IPS DF 4.7 (cell line): ENCODE results near the gene SAMD15.
"Not testable (repeated sequence)": the region's sequence is repeated elsewhere in the genome, so short reads cannot be mapped to it uniquely, and the experiment has no call there.

Experiments used
- DNase-seq: peaks from one replicate; pipeline ENCODE4 v3.0.0-alpha.2; 2013; ENCODE audit warnings: low spot score; ENCODE audit errors: extremely low read depth

The SAMD15 gene

DNA sequence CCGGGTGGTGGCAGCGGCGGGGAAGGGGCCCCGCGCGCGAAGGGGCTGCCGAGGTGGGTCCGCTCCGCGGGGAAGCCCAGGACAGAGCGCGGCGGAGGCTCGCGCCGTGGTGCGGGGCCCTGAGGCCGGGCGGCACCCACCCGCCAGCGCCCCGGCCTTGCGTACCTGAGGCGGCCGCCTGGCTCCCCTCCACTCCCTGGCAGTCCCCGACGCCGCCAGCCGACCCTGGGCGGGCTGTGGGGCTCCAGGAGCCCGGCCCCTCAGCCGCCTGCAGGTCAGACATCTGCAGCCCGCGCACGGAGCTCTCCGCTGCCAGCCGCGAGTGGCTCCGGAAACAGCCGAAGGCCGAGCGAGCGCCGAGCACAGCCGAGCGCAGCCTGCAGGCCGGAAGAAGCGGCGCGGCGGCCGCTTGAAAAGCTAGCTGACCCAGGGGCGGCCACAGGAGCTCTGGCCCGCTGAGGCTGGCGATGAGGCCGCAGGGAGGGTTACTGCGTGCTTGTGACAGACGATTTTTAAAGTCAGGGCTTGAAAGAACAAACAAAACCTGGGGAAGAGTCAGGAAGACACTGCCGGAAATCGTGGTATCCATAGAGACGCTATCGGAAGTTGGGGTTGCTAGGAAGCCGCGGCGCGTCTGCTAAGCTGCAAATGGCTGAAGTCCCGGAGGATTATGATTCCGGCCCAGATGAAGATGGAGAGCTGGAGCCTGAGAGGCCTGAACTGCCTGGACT, at the start of gene SAMD15, which contains the start of gene TMED8:
TSS of gene SAMD15 (plus strand) at position 609 of the 731 bp plus-strand sequence. CDS start at position 649, 40 bp downstream.
TSS of gene TMED8 (minus strand) at position 324 of the 731 bp plus-strand sequence. CDS start at position 283, 41 bp downstream.
- peak; percentile 46 for DNase-seq

DNA sequence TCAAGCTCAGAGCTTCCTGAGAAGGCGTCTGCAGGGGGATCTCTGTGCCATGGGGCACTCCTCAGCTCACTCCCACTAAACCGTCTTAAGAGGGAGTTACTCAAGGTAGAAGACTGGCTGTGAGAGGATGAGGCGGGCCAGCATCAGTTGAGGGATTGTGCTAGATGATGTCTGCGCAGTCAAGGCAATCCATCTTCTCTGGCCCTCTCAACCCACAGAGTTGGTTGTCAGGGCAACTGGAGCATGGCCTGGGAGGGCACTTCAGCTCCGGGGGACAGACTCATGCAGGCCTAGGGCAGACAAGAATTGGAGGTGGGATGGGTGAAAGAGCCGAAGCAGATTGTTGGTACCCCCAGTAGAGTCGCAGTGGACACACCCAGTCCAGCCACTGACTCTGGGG, 47.3 kb upstream of the SAMD15 start:
- DNase-seq, result no peak

- no peak for DNase-seq
These were observed 41.6 kb upstream of the SAMD15 start for GRCh38 chr14:77335576-77335975.

DNA sequence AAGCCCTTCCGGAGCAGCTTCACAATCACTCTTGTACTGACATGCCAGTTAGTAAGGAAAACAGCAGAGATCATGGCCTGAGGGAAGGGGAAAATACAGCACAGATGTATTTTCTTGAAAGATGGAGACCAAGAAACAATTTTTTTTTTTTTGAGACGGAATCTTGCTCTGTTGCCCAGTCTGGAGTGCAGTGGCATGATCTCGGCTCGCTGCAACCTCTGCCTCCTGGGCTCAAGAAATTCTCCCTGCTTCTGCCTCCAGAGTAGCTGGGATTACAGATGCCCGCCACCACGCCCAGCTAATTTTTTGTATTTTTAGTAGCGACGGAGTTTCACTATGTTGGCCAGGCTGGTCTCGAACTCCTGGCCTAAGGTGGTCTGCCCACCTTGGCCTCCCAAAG, 39.9 kb upstream of the SAMD15 start:
- not testable (repeated sequence) for DNase-seq

- DNase-seq, result no peak
These were observed 39.3 kb upstream of the SAMD15 start for GRCh38 chr14:77337880-77338279.

DNA sequence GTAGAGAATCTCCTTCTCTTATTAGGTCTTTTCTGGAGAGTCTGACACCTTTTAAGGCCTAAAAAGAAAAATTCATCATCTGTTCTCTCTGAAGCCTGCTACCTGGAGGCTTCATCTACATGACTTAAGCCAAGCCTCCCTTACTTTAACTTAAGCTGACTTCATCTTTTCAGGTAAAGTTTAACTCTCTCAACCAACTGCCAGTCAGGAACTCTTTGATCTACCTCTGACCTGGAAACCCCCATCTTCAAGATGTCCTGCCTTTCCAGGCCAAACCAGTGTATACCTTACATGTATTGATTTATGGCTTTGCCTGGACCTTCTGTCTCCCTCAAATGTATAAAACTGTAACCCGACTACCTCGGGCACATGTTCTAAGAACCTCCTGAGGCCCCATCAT, 38.9 kb upstream of the SAMD15 start:
- no peak for DNase-seq

GRCh38 chr14:77339407-77339806, 37.8 kb upstream of the SAMD15 start:
- DNase-seq, result no peak

GRCh38 chr14:77340389-77340788, 36.8 kb upstream of the SAMD15 start:
- DNase-seq, result no peak

- no peak for DNase-seq
These were observed 34.3 kb upstream of the SAMD15 start for GRCh38 chr14:77342726-77343397.

DNA sequence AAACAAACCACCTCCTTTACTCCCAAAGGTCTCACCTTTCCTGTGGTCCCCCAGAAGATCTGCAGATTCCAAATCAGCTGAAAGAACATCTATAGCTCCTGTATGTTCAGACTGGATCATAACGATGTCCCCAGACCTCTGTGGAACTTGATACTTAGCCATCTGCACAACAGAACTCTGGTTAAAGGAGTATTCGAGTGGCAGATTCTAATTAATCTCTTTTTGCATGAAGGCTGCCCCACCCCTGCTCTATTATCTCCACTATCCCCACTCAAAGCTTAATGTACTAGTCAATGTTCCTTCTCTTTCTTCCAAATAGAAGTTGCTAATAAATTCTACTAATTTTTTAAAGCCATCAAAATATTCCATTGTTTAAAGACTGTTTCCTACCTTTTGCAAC, 33.5 kb upstream of the SAMD15 start:
- no peak for DNase-seq

GRCh38 chr14:77344377-77344996, 32.7 kb upstream of the SAMD15 start:
- no peak for DNase-seq

DNA sequence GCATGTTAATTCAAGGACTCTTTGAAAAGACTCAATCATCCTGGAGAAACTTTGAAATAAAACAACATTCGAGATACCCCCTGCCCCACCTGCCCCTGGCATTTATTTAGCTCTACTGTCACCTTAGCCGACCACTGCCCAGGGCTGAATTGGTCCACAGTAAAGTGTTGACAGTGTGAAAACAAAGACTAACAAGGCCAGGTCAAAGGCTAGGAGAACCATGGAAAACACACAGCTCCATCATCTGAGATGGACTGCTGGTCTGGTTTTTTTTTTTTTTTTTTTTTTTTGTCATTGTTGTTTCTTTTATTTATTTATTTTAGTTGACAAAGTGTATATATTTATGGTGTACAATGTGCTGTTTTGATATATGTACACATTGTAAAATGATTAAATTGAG, 30.7 kb upstream of the SAMD15 start:
- DNase-seq, result no peak

- no peak for DNase-seq
These were observed 29.4 kb upstream of the SAMD15 start for GRCh38 chr14:77347751-77348150.

DNA sequence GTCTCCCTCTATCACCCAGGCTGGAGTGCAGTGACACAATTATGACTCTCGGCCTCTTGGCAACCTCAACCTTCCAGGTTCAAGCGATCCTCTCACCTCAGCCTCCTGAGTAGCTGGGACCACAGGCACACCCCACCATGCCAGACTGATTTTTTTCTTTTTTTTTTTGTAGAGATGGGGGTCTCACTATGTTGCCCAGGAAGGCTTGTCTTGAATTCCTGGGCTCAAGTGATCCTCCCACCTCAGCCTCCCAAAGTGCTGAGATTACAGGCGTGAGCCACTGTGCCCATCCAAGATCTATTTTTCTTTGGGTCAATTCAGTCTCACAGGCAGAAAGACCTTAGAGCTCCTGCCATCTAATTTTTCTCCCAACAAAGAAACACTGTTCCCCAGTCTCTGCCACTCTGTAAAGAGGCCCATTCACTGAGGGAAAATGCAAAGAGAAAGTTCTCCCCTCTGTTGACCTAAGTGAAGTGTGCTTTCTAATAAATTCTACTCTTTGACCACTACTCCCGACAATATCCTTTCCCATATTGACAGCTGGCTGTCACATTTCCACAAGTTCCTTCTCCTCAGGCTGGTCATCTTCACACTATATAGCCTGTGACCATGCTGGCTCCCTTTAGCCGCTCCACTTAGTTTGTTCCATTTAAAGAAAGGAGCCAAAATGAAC, 23.6 kb upstream of the SAMD15 start:
- DNase-seq, result no peak

DNA sequence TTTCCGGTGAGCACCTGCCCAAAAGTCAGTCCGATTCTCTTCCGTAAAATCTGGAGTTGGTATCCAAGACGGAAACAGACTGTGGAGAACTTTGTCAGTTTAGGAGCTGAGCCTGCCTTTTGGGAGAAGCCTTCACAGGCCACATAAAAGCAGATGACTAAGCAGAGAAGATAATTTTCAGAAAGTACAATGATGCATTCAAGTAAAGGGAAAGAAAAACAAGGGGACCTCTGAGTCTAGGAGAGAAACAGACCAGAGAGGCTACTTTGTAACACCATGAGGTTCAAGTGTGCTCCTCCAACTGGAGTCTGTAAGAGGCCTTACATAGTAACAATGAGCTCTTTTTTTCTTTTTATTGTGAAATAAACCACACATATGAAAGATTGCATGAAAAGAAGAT, 21.4 kb upstream of the SAMD15 start:
- no peak for DNase-seq

GRCh38 chr14:77356899-77357298, 20.3 kb upstream of the SAMD15 start:
- DNase-seq, result no peak

GRCh38 chr14:77359626-77360025, 17.6 kb upstream of the SAMD15 start:
- no peak for DNase-seq

- no peak for DNase-seq
These were observed 13.0 kb upstream of the SAMD15 start for GRCh38 chr14:77364146-77364545.

GRCh38 chr14:77369285-77369684, 7.9 kb upstream of the SAMD15 start:
- DNase-seq, result no peak

- no peak for DNase-seq
These were observed 4.8 kb upstream of the SAMD15 start for GRCh38 chr14:77372304-77372841.

DNA sequence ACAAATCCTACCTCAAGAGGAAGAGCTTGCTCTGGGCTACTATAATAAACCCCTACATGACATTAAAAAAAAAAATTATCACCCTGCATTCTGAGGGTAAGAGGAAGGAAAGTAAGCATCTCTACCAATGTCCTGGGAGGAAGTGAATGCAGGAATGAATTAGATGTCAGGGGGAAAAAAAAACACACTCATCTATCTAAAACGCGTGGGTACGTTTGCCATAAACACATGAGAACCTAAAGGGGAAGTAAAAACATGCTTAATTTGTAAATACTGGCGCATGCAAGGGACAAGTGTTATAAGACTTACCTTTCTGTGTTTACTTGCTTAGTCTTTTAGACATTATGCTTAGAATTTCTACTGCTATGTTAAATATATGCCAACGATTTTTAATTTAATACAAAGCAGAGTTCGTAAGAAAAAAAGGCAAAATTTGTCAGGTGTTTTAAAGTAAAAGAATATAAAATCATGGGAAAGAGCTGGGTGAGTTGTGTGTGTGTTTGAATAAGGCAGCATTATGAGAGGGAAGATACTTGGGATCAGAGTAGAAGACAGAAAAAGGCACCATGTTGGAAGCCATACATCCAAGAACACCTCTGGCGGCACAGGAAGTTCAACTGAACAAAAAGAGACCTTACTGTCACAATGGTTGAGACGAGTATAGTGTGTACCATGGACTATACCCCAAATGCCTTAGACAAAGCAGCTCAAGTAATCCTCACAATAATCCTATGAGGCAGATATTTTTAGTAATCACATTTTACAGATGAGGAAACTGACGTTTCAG, 1.8 kb upstream of the SAMD15 start:
- no peak for DNase-seq
